ENCODE results near the gene DCTD. TPM values are rescaled to one million over a fixed set of nuclear protein-coding genes. Genes with fewer than 3 reads are reported as not detected.

Gene DCTD
- total and polyA plus RNA-seq, 2 donors (not counting 1 experiment from before 2014, with no cell fraction given), result 88.8 to 182 TPM

DNA sequence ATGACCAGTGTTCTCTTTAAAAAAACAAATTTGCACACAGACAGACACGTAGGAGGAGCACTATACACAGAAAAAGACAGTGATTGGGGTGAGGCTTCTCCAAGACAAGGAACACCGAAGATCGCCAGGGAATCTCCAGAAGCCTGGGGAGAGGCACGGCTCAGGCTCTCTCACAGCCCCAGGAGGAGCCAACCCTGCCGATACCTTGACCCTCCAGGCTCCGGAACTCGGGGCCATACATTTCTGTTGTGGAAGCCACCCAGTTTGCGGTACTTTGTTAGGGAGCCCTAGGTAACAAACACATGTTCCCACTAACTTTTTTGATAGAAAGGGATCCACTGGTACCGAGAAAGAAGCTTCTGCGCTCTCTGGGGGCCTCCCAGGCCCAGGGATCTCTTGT is 55.8 kb downstream of the DCTD start:
- Histone ChIP-seq H3K36me3 (ENCODE audit: control insufficient read depth, insufficient read depth, low read length) (no peaks in the 10 kb centered on the region), H3K27ac (ENCODE audit: insufficient read depth, low read length) (no peak overlapping the region), H4K20me1 (ENCODE audit: control insufficient read depth, extremely low read depth, insufficient read depth, low read length) (no peaks in the 10 kb centered on the region), H2AFZ (ENCODE audit: low read length) (no peak overlapping the region), H3K4me2 (ENCODE audit: extremely low read depth, insufficient read depth, low read length) (no peak overlapping the region), H3K4me1 (ENCODE audit: control insufficient read depth, extremely low read depth, insufficient read depth, low read length) (no peaks in the 10 kb centered on the region), H3K9me3 (ENCODE audit: control insufficient read depth, insufficient read depth, low read depth, low read length) (no peaks in the 10 kb centered on the region), H3K4me3 (replicated peaks in 1 of 4; ENCODE audit: control extremely low read depth in 1 of 4, insufficient read depth in 1 of 4, low read depth in 3 of 4, low read length in 4 of 4) (no peak overlapping the region), H3K27me3 (ENCODE audit: control insufficient read depth, insufficient read depth, low read length) (no peaks in the 10 kb centered on the region), H3K9ac (ENCODE audit: insufficient read depth, low read length) (no peak overlapping the region), H3K79me2 (ENCODE audit: control insufficient read depth, insufficient read depth, low read length) (no peaks in the 10 kb centered on the region)
- DNase-seq (ENCODE audit: low read depth in 2 of 2), result no peak
- TF ChIP-seq, protein P1, sequence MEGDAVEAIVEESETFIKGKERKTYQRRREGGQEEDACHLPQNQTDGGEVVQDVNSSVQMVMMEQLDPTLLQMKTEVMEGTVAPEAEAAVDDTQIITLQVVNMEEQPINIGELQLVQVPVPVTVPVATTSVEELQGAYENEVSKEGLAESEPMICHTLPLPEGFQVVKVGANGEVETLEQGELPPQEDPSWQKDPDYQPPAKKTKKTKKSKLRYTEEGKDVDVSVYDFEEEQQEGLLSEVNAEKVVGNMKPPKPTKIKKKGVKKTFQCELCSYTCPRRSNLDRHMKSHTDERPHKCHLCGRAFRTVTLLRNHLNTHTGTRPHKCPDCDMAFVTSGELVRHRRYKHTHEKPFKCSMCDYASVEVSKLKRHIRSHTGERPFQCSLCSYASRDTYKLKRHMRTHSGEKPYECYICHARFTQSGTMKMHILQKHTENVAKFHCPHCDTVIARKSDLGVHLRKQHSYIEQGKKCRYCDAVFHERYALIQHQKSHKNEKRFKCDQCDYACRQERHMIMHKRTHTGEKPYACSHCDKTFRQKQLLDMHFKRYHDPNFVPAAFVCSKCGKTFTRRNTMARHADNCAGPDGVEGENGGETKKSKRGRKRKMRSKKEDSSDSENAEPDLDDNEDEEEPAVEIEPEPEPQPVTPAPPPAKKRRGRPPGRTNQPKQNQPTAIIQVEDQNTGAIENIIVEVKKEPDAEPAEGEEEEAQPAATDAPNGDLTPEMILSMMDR (conservative IDR thresholded peaks at IDR 0.05 in 1 of 2, IDR thresholded peaks at IDR 0.05 in 1 of 2; ENCODE audit: low read depth in 1 of 2, low read length in 2 of 2), result no peak
- no peak for TF ChIP-seq EZH2 (IDR thresholded peaks at IDR 0.05; ENCODE audit: low read length, missing control alignments)

- Histone ChIP-seq H3K27me3 (ENCODE audit: control insufficient read depth, insufficient read depth, low read length) (no peaks in the 10 kb centered on the region), H3K4me2 (ENCODE audit: extremely low read depth, insufficient read depth, low read length) (no peak overlapping the region), H3K4me3 (replicated peaks in 1 of 4; ENCODE audit: control extremely low read depth in 1 of 4, insufficient read depth in 1 of 4, low read depth in 3 of 4, low read length in 4 of 4) (no peak overlapping the region), H3K27ac (ENCODE audit: insufficient read depth, low read length) (no peak overlapping the region), H3K4me1 (ENCODE audit: control insufficient read depth, extremely low read depth, insufficient read depth, low read length) (no peaks in the 10 kb centered on the region), H3K36me3 (ENCODE audit: control insufficient read depth, insufficient read depth, low read length) (no peaks in the 10 kb centered on the region), H3K9ac (ENCODE audit: insufficient read depth, low read length) (no peak overlapping the region), H4K20me1 (ENCODE audit: control insufficient read depth, extremely low read depth, insufficient read depth, low read length) (no peaks in the 10 kb centered on the region), H3K9me3 (ENCODE audit: control insufficient read depth, insufficient read depth, low read depth, low read length) (no peaks in the 10 kb centered on the region), H3K79me2 (ENCODE audit: control insufficient read depth, insufficient read depth, low read length) (no peaks in the 10 kb centered on the region), H2AFZ (ENCODE audit: low read length) (no peak overlapping the region)
- TF ChIP-seq EZH2 (IDR thresholded peaks at IDR 0.05; ENCODE audit: low read length, missing control alignments), result no peak
- TF ChIP-seq, protein P1 (conservative IDR thresholded peaks at IDR 0.05 in 1 of 2, IDR thresholded peaks at IDR 0.05 in 1 of 2; ENCODE audit: low read depth in 1 of 2, low read length in 2 of 2), result no peak
- no peak for DNase-seq (ENCODE audit: low read depth in 2 of 2)
Observed at GRCh38 chr4:182859730-182860129, 57.5 kb downstream of the DCTD start.

- Histone ChIP-seq H3K79me2 (ENCODE audit: control insufficient read depth, insufficient read depth, low read length) (no peaks in the 10 kb centered on the region), H3K4me1 (ENCODE audit: control insufficient read depth, extremely low read depth, insufficient read depth, low read length) (no peaks in the 10 kb centered on the region), H3K4me3 (replicated peaks in 1 of 4; ENCODE audit: control extremely low read depth in 1 of 4, insufficient read depth in 1 of 4, low read depth in 3 of 4, low read length in 4 of 4) (no peak overlapping the region), H3K36me3 (ENCODE audit: control insufficient read depth, insufficient read depth, low read length) (no peaks in the 10 kb centered on the region), H3K27me3 (ENCODE audit: control insufficient read depth, insufficient read depth, low read length) (no peaks in the 10 kb centered on the region), H3K9me3 (ENCODE audit: control insufficient read depth, insufficient read depth, low read depth, low read length) (no peaks in the 10 kb centered on the region), H2AFZ (ENCODE audit: low read length) (no peak overlapping the region), H3K27ac (ENCODE audit: insufficient read depth, low read length) (no peak overlapping the region), H3K4me2 (ENCODE audit: extremely low read depth, insufficient read depth, low read length) (no peak overlapping the region), H4K20me1 (ENCODE audit: control insufficient read depth, extremely low read depth, insufficient read depth, low read length) (no peaks in the 10 kb centered on the region), H3K9ac (ENCODE audit: insufficient read depth, low read length) (no peak overlapping the region)
- no peak for DNase-seq (ENCODE audit: low read depth in 2 of 2)
- no peak for TF ChIP-seq EZH2 (IDR thresholded peaks at IDR 0.05; ENCODE audit: low read length, missing control alignments)
- TF ChIP-seq, protein P1 (conservative IDR thresholded peaks at IDR 0.05 in 1 of 2, IDR thresholded peaks at IDR 0.05 in 1 of 2; ENCODE audit: low read depth in 1 of 2, low read length in 2 of 2), result no peak
Observed at GRCh38 chr4:182858711-182859110, 58.5 kb downstream of the DCTD start.

Data from fibroblast of lung (primary cell).